Activated CD4-positive, alpha-beta T cell treated with anti-CD3 and anti-CD28 coated beads, Interleukin-2, amount 50 U/mL, for 1 hour (primary cell): Measurements from ENCODE around the gene HOXC11.

Experiments
- DNase-seq: peaks from one replicate; pipeline ENCODE4 v3.0.0-alpha.2; 2020

Gene HOXC11

DNA sequence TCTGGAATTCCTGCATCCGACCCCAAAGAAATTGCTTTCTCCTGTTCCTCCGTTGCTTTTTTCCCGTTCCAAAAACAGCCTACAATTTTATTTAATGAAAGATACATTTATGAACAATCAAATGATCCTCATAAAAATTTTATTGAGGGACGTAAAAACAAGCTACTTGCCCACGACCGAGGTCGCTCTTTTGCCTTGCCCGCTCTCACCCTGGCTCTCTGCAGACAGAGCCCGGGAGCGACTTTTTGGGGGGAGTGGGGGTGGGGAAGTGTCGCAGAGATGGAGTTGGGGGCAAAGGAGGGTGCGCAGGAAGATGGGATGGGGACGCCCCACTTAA, 25.9 kb downstream of the HOXC11 start:
- no peak for DNase-seq

DNA sequence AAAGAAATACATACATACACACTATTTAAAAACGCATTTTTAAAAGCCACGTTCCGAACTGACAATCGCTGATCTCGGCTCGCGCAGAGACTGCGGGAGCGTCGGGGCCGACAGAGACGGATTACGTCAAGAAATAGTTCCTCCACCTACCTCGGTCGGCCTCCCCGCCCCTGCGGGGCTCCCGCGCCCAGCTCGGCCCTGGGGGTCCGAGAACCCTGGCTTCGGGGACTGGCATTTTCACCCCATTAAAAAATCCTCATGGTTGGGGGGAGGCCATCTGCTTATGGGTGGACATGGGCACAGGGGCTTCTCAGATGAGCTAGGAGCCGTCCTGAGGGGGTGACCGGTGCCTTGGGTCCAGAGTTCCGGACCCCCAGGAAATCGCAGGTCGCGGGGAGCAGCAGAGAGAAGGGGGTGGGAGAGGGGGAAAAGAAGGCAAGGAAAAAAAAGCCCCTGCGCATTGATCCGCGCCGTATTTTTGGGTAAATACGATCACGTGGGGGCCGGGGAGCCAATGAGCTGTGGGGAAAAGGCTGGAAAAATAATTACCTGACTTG, 26.7 kb downstream of the HOXC11 start:
- DNase-seq: no peak

DNA sequence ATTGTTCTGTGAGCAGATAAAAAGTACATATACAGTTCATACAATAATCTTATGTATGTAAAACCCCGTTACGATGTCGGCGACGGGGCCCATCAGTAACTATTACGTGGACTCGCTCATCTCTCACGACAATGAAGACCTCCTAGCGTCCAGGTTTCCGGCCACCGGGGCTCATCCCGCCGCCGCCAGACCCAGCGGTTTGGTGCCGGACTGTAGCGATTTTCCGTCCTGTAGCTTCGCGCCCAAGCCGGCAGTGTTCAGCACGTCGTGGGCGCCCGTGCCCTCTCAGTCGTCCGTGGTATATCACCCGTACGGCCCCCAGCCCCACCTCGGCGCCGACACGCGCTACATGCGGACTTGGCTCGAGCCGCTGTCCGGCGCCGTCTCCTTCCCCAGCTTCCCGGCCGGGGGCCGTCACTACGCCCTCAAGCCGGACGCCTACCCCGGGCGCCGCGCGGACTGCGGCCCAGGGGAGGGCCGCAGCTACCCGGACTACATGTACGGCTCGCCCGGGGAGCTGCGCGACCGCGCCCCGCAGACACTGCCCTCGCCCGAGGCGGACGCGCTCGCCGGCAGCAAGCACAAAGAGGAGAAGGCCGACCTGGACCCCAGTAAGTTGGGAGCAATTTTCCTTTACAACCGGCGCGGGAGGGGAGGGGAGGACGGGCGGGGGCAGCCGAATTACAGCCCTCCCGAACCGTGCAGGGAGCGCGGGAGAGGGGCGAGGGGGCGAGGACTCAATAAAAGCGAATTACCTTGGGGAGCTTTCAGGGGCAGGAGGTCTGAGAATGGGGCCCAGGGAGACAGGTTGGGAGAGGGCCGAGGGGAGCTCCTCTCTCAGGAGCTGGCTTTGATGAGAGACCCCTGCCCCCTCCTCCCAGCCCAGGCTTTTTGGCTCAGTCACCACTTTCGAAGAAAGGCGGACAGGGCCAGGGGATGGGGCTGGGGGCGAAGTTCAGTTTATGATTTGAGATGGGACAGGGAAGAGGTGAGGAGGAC, 27.5 kb downstream of the HOXC11 start, which contains the start of gene HOXC9:
Gene HOXC9, plus strand, starts transcription at position 46 of the 999 bp plus-strand sequence. Its CDS starts 28 bp downstream, at position 74.
- DNase-seq: no peak

DNA sequence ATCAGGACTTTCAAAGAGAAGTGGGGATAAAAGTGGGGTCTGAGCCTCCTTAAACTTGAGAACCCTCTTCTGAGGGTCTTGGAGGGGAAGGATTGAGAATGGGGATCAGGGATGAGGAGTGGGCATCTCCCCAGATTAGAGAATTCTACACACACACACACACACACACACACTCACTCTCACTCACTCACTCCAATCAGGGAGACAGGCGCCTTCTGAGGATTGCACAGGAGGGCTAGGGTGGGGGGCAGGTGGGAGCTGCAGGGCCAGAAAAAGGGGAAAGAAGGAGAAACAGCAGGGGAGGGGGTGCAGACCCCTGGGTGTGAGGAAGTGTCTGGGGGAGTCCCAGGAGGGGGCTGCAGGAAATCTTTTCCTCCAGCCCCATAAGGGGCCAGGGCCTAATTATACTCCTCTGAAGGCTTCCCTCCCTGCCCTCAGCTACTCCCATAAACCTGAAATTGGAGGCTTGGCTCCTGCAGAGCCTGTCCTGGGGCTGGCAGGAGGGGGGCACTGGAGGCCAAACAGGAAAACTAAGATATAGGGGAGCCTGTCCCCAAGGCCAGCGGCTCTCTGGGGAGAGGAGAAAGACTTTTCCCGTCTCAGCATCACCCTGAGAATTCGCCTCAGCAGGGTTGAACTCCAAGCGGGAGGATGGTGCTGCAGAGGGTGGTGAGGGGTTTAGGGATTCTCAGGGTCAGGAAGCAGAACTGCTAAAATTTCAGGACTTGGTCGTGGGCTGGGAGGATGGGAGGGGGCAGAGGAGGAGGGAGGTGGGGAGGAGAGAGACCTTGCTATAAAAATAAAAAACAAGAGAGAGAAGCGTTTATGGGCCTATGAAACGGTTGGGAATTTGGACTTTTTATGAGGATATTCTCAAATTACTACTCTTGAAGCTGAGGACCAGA, 28.6 kb downstream of the HOXC11 start:
- no peak for DNase-seq

DNA sequence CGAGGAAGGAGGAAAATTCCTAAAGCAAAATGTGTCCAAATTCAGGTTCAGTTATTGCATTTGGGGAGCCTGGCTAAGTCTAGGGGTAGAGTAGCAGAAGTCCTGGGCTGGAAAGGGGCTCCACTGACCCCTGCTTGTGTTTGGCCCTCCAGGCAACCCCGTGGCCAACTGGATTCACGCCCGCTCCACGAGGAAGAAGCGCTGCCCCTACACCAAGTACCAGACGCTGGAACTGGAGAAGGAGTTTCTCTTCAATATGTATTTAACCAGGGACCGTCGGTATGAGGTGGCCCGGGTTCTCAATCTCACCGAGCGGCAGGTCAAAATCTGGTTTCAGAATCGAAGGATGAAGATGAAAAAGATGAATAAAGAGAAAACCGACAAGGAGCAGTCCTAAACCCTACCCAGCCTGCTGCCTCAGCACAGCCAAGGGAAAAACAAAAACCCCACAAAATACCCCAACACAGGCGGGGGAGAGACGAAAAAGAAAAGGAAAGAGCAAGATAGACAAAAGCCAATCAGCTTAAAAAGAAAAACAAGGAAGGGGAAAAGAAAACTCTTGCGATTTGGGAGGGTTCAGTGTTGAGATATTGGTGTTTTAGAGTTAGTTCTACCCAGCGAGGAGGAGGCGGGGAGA, 29.5 kb downstream of the HOXC11 start:
- no peak for DNase-seq

DNA sequence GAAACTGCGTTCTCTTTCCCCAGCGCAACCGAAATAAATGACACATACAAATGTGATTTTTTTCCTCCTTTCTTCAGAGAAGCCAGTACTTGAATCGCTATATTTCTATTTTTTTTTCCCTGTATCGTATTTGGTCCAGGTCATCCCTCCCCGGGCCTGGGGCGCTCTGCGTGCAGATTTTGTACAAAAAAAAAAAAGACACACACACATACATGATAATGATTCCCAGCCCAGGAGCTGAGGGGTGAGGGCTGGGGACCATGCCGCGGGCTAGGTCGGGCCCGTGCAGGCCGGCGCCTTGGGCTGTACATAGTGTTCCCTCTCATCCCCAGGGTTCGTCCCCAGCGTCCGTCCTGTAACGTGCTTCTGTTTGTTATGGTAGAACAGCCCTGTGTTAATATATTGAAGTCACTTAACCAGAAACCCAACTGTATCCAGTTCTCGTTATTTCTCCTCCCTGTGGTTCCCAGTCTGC, 30.0 kb downstream of the HOXC11 start:
- DNase-seq: no peak

DNA sequence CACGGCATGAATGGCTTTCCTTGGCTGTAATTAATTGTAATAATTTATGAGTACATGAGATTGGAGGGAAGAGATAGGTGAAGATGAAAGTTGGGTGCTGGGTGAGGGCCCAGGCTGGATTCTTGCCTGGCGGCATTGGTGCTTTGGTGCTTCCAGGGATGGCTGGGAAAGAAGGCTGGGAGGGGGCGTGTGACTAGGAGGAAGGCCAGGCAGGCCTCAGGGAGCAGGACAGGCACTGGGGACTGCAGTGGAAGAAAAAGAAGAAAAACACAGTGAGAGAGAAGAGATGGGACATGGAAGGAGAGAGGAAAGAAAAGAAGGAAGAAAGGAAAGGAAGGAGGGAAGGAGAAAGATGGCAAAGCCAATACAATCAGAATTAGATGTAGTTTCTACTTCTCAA, 30.7 kb downstream of the HOXC11 start:
- DNase-seq: no peak

DNA sequence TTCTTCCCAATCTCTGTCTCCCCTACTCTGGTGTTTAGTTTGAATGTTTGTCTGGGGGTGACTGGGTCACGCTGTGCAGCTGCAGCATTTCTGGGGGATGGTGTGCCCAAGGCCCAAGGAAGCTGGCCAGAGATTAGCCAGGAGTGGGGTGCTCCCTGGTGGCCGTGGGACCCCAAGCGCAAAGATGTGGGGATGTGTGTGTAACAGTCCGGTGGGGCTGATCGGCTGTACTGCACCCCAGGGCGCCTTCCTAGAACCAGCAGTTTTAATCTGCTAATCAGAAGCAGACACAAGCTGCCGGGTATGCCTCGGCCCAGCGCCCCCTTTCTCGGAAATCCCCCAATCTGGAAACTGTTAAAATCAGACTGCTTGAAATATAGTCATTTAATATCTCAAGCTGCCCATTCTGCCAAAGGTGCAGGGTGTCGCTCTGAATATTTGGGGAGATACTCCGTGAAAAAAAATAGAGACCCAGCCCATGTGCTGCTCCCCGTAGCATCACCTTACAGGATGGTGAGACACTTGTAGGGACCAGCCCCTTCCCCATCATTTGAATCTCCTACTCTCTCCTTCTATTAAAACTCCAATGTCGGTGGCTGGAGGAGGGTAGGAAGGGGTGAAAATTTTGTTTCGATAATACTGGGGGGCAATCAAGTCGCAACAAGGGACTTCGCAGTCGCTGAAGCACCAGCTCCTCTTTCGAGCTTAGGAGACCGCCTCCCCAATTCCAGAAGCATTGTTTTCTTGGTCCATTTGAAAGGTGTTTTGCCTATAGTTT, 31.3 kb downstream of the HOXC11 start:
- DNase-seq: no peak

DNA sequence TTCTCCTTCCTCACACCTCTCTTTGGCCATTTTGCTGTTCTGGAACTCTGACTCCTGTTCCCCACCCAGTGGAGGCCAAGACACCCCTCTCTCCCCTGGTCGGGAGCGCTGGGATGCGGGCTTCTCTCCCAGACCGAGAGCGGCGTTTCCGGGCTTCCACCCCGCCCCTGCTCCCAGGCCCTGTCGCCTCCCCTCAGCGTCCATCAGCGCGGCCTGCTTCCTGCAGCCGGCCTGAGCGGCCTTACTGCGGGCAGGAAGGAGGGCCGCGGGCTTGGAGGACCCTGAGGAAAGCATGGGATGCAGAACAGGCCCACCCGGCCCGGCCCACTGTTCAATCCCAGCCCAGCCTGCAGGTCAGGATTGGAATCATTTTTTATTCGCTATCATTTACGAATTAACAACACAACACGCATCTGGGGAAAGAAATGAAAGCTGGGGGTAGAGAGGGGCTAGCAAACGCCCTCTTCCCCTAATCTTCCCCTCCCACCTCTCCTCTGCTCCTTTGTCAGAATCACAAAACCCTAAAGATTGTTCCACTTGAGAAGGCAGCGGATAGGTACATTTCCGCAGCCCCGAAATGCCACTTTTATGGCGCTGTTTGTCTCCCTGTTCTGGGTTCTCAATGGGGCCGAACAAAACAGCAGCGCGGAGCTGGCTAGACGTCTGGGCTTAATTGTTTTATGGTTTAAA, 32.1 kb downstream of the HOXC11 start:
- no peak for DNase-seq

DNA sequence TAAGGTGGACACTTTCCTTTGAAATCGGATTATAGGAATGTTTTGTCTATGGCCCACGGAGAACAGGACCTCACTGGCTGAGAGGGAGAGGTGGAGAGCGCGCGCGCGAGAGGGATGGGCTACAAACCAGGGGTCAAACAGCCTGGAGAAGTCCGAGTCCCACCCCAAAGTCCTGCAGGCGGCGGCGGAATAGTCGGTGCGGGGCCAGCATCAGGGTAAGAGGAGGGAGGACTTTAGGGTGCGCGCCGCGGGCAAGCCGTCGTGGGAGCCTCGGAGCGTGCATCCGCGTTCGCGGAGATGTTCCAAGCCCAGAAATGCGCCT, 32.6 kb downstream of the HOXC11 start:
- no peak for DNase-seq

DNA sequence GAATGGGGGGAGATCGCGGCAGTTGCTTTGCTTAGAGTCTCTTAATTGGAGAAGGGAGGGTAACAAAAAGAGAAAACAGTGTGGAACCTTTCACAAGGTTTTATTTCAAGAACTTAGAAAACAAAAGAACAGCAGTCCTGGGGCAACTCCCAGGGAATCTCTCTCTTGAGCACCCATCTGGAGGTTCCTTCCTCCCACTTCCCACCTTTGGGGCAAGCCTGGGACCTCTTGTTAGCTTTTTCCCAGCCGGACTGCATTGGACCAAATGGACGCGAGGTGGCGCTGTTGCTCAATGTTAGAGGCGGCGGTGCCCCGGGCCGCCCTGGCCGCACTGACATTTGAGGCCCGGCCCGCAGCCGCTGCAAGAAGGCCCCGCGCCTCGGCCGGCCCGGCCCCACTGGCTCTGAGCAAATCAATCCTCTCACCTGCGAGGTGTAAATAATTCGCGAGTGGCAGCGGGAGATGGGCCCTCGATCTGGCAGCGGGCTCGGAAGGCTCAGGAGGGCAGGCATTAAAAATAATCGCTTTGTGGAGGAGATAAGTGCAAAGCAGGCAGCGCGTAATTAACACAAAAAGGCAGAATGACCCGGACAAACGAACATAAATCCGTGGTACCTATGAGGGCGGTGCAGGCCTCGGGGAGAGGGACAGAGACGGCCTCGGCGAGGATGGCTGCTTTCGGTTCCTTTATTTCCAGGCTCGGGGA, 33.1 kb downstream of the HOXC11 start:
- peak; percentile 85 for DNase-seq

DNA sequence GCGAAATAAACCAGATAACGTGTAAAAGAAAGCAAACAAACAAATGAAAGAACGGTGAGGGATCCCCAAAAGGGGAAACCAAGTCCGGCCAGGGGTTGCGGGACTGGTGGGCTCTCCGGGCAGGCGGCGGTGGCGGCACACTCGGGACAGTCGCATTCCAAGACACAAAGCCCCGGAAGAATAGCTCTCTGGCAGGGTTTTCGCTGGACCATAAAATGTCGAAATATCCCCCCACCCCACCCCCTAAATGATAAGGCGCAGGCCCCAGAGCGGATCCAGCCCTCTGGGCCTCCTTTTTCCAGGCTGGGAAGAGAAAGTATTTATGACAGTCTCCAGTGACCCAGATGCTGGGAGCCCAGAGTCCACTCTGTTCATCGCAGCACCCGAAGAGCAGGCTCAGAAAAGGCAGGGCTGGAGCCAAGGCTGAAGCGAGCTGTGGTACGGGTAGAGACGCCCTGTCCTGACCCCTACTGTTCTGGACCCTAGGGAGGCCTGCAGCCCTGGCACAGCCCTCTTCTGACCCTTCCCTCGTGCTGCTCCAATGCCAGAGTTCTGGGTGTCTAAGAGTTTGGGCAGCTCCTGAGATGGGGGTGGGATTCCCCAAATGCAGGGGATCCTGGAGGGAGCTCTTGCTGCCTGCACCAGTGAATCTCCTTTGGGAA, 33.8 kb downstream of the HOXC11 start:
- no peak for DNase-seq

DNA sequence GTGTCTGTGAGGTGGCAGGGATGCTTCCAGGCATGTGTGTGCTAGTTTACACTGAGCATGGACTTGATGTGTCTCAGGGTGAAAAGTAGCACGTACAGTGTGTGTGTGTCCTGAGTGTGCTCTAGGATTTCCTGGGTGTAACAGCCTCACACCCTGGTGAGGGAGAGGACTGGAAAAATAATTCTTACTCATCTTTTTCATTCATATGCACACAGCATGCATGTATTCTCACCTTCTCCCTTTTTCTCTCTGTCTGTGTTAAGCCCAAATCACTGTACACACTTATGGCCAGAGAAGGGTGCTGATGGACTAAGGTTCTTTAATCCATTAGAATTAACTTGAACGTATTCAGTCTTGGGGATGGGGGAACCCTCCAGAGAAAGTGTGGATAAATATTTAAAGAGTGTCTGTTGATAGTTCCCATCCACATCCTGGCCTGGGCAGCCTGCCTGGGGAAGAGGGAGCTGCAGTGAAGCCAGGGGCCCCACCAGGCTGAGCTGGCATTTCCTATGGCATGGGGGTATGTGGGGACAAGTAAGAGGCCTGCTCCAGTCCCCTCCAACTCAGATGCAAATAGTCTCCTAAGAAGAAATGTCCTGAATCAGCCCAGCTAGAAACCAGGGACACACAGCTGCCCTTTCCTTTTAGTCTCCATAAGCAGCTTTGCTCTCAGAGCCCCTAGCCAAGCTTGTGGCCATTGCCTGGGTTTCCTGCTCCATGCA, 34.8 kb downstream of the HOXC11 start:
- DNase-seq: no peak

DNA sequence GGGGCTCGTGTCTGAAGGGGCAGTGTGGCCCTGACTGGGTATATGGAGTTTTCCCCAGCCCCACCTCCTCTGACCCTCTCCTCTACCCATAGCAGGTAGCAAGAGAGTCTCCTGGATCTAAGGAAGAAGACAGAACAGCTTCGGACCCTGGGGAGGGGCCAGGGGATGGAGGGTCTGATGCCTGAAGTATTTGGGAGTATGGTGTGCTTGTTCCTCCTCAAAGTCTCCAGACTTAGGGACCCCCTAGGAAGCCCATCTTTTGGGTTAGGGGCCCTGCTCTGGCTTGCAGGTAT, 35.3 kb downstream of the HOXC11 start:
- no peak for DNase-seq

DNA sequence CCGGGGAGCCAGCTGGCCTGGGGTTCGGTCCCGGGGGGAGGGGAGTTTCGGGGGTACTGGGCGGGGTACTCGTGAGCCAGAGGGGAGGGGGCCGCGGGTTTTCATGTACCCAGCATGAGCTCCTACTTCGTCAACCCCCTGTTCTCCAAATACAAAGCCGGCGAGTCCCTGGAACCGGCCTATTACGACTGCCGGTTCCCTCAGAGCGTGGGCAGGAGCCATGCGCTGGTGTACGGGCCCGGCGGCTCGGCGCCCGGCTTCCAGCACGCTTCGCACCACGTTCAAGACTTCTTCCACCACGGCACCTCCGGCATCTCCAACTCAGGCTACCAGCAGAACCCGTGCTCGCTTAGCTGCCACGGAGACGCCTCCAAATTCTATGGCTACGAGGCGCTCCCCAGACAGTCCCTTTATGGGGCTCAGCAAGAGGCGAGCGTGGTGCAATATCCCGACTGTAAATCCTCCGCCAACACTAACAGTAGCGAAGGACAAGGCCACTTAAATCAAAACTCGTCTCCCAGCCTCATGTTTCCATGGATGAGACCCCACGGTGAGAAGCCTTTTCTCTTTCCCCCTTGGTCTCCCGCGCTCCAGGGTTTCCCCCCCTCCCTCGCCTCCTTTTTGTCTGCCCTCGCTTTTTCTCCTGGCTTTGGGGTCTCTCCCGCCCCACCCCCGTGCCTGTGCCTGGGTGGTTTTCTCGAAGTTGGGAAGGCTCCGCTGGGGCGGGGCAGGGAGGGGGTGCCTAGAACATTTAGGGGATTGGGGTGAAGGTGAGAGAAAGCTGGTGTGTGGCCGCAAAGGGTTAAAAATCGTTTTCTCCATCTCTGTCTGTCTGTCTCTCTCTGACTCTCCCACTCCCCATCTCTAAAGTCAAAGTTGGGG, 36.5 kb downstream of the HOXC11 start:
- DNase-seq: peak; percentile 24

DNA sequence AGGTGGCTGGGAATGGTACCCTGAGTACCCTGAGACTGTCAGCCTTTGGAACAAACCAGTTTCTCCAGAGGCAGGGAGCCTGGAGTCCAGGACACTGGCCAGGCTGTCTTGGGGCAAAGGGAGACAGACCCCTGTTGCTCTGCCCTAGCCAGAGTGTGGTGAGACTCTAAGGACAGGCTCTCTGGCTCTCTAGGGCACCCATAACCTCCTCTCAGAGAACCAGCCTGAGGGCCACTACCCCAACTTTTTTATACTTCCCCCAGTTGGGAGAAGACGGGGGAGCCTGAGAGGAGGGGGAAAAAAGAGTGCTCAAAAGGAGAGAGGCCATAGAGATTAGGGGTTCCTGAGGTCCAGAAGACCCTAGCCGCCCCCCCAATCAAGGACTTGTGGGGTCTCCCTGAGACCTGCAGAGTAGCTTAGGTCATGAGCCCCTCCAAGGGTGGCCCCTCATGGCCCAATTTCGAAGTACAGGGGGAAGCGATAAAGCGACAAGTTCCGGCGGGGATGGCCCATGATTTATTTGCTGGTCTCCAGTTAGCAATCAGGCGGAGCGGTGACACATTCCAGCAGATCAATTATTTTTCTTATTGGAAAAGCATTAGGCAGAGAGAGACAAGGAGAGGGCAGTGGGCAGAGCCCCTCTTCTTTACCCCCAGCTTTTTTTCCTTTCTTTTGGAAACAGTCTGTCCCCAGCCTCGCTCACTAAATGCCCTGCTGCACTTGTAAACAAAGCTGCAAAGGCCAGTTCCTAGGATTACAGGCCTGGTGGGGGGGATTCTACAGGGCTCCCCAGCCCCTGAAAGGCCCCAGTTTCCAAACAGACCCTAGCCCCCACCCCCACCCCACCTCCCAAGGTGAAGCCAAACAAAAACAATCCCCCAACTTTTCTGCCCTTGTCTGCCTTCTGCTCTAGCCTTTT, 37.4 kb downstream of the HOXC11 start:
- no peak for DNase-seq

DNA sequence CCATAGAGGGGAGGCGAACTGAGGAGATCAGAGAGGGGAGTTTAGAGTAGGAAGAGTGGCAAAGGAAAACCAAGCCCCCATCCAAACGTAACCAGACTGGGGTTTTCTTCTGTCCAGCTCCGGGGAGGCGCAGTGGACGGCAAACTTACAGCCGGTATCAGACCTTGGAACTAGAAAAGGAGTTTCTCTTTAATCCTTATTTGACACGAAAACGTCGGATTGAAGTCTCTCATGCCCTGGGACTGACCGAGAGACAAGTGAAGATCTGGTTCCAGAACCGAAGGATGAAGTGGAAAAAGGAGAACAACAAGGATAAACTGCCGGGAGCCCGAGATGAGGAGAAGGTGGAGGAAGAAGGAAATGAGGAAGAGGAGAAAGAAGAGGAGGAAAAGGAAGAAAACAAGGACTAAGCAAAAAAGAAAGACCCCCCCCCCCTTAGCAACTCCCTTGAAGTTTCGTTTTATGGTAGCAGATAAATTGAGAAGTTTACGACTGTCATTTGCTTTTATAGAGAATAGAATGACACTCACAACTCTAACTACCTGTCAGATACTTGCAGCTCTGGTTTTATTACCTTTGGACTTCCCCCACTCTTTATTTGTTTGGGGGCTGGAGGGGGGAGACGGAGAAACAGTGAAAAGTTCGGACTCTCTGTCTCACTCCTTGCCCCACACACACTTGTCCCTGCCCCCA, 38.2 kb downstream of the HOXC11 start:
- DNase-seq: no peak
